WTC11 (cell line): ENCODE data around the gene GRK2. TPM values are rescaled to one million over a fixed set of nuclear protein-coding genes. Genes with fewer than 3 reads are reported as not detected.

Experiments used
- ATAC-seq: fragments of 200-7000 bp; cut with Tn5 transposase; 2 replicates; pipeline ENCODE4 v1.10.0; 2021; ENCODE audit warnings: mild to moderate bottlenecking, moderate library complexity
- CTCF ChIA-PET: fragments of 300-600 bp; sonication (Branson Sonifier 250); formaldehyde crosslinking; loops from one replicate; lab custom pipeline; 2021; ENCODE audit warnings: antibody characterized with exemption; lab: Charles Lee
- POLR2A ChIA-PET: fragments of 350-600 bp; sonication (Branson Sonifier 250); formaldehyde crosslinking; loops from one replicate; lab custom pipeline; 2021; ENCODE audit warnings: antibody characterized with exemption; lab: Charles Lee
- DNase-seq: peaks from one replicate; pipeline ENCODE4 v3.0.0; 2021; ENCODE audit warnings: low spot score
- H3K27ac Mint-ChIP-seq: 2 replicates; pipeline ENCODE4 v1.8.0; 2021; ENCODE audit warnings: mixed read lengths
- H3K27me3 Mint-ChIP-seq: 2 replicates; pipeline ENCODE4 v1.8.0; 2021; ENCODE audit warnings: low read depth, mild to moderate bottlenecking, moderate library complexity, mixed read lengths
- H3K36me3 Mint-ChIP-seq: 2 replicates; pipeline ENCODE4 v1.8.0; 2021; ENCODE audit warnings: mixed read lengths
- H3K4me1 Mint-ChIP-seq: 2 replicates; pipeline ENCODE4 v1.8.0; 2022; ENCODE audit warnings: mixed read lengths
- H3K4me3 Mint-ChIP-seq: 2 replicates; pipeline ENCODE4 v1.8.0; 2021; ENCODE audit warnings: mild to moderate bottlenecking, moderate library complexity, mixed read lengths
- H3K9me3 Mint-ChIP-seq: 2 replicates; pipeline ENCODE4 v1.8.0; 2021; ENCODE audit warnings: mixed read lengths
- EMX1 ChIP-seq: fragments of 250-450 bp; sonication (Bioruptor Pico); IDR thresholded peaks from 2 replicates; pipeline ENCODE4 v1.8.0; 2021; ENCODE audit warnings: mild to moderate bottlenecking
- ETV6 ChIP-seq: sonication (generic); formaldehyde crosslinking; IDR thresholded peaks from 2 replicates; pipeline ENCODE4 v1.8.1; 2022; ENCODE audit warnings: mild to moderate bottlenecking, missing genetic modification reagents
- FOXP1 ChIP-seq: sonication (generic); formaldehyde crosslinking; IDR thresholded peaks from 2 replicates; pipeline ENCODE4 v1.8.0; 2022; ENCODE audit warnings: missing genetic modification reagents, mild to moderate bottlenecking, moderate library complexity, borderline replicate concordance
- IRF1 ChIP-seq: sonication (generic); formaldehyde crosslinking; IDR thresholded peaks from 2 replicates; pipeline ENCODE4 v1.8.0; 2023; ENCODE audit warnings: missing genetic modification reagents
- JAZF1 ChIP-seq: fragments of 250-450 bp; sonication (Bioruptor Pico); IDR thresholded peaks from 2 replicates; pipeline ENCODE4 v1.9.0; 2021; ENCODE audit warnings: moderate library complexity, mild to moderate bottlenecking, inconsistent platforms
- PRDM15 ChIP-seq: sonication (generic); formaldehyde crosslinking; IDR thresholded peaks from 2 replicates; pipeline ENCODE4 v1.8.0; 2022; ENCODE audit warnings: missing genetic modification reagents
- PREB ChIP-seq: sonication (generic); formaldehyde crosslinking; IDR thresholded peaks from 2 replicates; pipeline ENCODE4 v1.8.1; 2022; ENCODE audit warnings: mild to moderate bottlenecking, missing genetic modification reagents, moderate library complexity, borderline replicate concordance
- PRRX2 ChIP-seq: fragments of 250-450 bp; sonication (Bioruptor Pico); IDR thresholded peaks from 2 replicates; pipeline ENCODE4 v1.8.0; 2021; ENCODE audit warnings: mild to moderate bottlenecking
- SP1 ChIP-seq: sonication (generic); formaldehyde crosslinking; conservative IDR thresholded peaks from 2 replicates; pipeline ENCODE4 v1.8.1; 2022; ENCODE audit warnings: missing genetic modification reagents
- TCF7 ChIP-seq: sonication (generic); formaldehyde crosslinking; IDR thresholded peaks from 2 replicates; pipeline ENCODE4 v1.8.0; 2022; ENCODE audit warnings: mild to moderate bottlenecking, low read depth, missing genetic modification reagents, moderate library complexity
- USF1 ChIP-seq: sonication (generic); formaldehyde crosslinking; IDR thresholded peaks from 2 replicates; pipeline ENCODE4 v1.8.0; 2022; ENCODE audit warnings: mild to moderate bottlenecking, missing genetic modification reagents
- ZBTB43 ChIP-seq: sonication (generic); formaldehyde crosslinking; IDR thresholded peaks from 2 replicates; pipeline ENCODE4 v1.8.1; 2023; ENCODE audit warnings: mild to moderate bottlenecking, missing genetic modification reagents
- ZNF396 ChIP-seq: fragments of 250-450 bp; sonication (Bioruptor Pico); IDR thresholded peaks from 2 replicates; pipeline ENCODE4 v1.8.0; 2021; ENCODE audit warnings: mild to moderate bottlenecking, moderate library complexity, borderline replicate concordance
- total RNA-seq: library from RNA; stranded (reverse); gene quantifications from 3 replicates; pipeline ENCODE4 v1.2.3, GENCODE V29; 2021
- TF ChIP-seq, protein P1 (sequence below): fragments of 200-600 bp; IDR thresholded peaks from 2 replicates; pipeline ENCODE4 v1.8.0; 2022; ENCODE audit warnings: antibody characterized with exemption
- TF ChIP-seq, protein P2 (sequence below): sonication (generic); formaldehyde crosslinking; IDR thresholded peaks from 2 replicates; pipeline ENCODE4 v1.8.0; 2023; ENCODE audit warnings: mild to moderate bottlenecking, missing genetic modification reagents
- TF ChIP-seq, protein P3 (sequence below): fragments of 250-450 bp; sonication (Bioruptor Pico); conservative IDR thresholded peaks from 2 replicates; pipeline ENCODE4 v1.9.0; 2021; ENCODE audit warnings: mild to moderate bottlenecking
- TF ChIP-seq, protein P4 (sequence below): sonication (generic); formaldehyde crosslinking; IDR thresholded peaks from 2 replicates; pipeline ENCODE4 v1.8.1; 2022; ENCODE audit warnings: mild to moderate bottlenecking, moderate library complexity, missing genetic modification reagents

Gene GRK2
- total RNA-seq, 1 experiment from 2014 or later: 68.1 TPM

GRCh38 chr11:67265633-67266448 is 432 bp upstream of the GRK2 start:
- Mint-ChIP-seq H3K27me3 (peaks cover 25% of the 10 kb centered on the region), H3K9me3 (no peaks in the 10 kb centered on the region), H3K4me1 (peaks cover 48% of the 10 kb centered on the region), H3K4me3 (peak overlapping the region; percentile 70), H3K36me3 (no peaks in the 10 kb centered on the region), H3K27ac (peak overlapping the region; percentile 63)
- CTCF ChIA-PET: interaction anchor here (0.9 to 4.6 kb wide), 7 partner anchors 9 to 87 kb away, joined by 3 to 122 read pairs (median 7); partner anchors contain the start of genes POLD4 and SSH3
- DNase-seq (peak; percentile 86), ATAC-seq (peak; percentile 45)
- POLR2A ChIA-PET: interaction anchor here (1.0 to 1.3 kb wide), 2 partner anchors 12 to 52 kb away, joined by 4 read pairs; no protein-coding TSS in a partner anchor
- TF ChIP-seq FOXP1 (CRISPR knock-in tag) (no peak), ETV6 (CRISPR knock-in tag) (peak; percentile 31; the same call in 1 of the 2 replicates), SP1 (CRISPR knock-in tag) (no peak), USF1 (CRISPR knock-in tag) (no peak), ZNF396 (no peak), JAZF1 (CRISPR knock-in tag) (no peak), TCF7 (CRISPR knock-in tag) (no peak), PREB (CRISPR knock-in tag) (no peak), ZBTB43 (CRISPR knock-in tag) (no peak), EMX1 (CRISPR knock-in tag) (no peak), IRF1 (CRISPR knock-in tag) (no peak), PRDM15 (no peak), PRRX2 (CRISPR knock-in tag) (no peak)
- TF ChIP-seq, protein P1, sequence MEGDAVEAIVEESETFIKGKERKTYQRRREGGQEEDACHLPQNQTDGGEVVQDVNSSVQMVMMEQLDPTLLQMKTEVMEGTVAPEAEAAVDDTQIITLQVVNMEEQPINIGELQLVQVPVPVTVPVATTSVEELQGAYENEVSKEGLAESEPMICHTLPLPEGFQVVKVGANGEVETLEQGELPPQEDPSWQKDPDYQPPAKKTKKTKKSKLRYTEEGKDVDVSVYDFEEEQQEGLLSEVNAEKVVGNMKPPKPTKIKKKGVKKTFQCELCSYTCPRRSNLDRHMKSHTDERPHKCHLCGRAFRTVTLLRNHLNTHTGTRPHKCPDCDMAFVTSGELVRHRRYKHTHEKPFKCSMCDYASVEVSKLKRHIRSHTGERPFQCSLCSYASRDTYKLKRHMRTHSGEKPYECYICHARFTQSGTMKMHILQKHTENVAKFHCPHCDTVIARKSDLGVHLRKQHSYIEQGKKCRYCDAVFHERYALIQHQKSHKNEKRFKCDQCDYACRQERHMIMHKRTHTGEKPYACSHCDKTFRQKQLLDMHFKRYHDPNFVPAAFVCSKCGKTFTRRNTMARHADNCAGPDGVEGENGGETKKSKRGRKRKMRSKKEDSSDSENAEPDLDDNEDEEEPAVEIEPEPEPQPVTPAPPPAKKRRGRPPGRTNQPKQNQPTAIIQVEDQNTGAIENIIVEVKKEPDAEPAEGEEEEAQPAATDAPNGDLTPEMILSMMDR: peak; percentile 69; the same call in 1 of the 2 replicates
- TF ChIP-seq, protein P2, sequence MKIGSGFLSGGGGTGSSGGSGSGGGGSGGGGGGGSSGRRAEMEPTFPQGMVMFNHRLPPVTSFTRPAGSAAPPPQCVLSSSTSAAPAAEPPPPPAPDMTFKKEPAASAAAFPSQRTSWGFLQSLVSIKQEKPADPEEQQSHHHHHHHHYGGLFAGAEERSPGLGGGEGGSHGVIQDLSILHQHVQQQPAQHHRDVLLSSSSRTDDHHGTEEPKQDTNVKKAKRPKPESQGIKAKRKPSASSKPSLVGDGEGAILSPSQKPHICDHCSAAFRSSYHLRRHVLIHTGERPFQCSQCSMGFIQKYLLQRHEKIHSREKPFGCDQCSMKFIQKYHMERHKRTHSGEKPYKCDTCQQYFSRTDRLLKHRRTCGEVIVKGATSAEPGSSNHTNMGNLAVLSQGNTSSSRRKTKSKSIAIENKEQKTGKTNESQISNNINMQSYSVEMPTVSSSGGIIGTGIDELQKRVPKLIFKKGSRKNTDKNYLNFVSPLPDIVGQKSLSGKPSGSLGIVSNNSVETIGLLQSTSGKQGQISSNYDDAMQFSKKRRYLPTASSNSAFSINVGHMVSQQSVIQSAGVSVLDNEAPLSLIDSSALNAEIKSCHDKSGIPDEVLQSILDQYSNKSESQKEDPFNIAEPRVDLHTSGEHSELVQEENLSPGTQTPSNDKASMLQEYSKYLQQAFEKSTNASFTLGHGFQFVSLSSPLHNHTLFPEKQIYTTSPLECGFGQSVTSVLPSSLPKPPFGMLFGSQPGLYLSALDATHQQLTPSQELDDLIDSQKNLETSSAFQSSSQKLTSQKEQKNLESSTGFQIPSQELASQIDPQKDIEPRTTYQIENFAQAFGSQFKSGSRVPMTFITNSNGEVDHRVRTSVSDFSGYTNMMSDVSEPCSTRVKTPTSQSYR (CRISPR knock-in tag): no peak
- TF ChIP-seq, protein P3, sequence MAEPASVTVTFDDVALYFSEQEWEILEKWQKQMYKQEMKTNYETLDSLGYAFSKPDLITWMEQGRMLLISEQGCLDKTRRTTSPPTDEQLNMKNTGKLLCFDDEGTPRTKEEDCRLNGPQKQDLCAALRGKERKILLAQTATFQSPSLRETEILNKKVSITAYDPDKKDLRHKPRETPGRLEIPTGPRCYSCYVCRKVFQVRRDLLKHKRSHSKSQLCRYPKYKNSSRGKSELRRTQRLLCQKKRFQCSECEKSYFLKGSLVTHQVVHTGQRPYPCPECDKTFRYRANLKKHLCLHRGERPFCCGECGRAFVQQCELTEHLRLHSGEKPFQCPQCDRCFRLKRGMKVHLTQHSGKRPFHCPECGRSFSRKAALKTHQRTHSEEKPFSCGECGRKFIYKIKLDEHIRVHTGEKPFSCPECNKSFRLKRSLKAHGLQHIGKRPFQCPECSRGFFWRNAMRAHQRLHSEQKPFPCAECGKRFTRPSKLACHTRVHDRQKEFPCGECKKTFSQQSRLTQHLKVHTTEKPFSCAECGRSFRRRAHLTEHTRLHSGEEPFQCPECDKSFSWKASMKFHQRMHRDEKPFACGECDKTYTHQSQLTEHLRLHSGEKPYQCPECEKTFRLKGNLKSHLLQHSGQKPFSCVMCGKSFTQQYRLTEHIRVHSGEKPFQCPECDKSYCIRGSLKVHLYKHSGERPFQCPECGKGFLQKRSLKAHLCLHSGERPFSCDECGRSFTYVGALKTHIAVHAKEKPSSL (CRISPR knock-in tag): no peak
- TF ChIP-seq, protein P4, sequence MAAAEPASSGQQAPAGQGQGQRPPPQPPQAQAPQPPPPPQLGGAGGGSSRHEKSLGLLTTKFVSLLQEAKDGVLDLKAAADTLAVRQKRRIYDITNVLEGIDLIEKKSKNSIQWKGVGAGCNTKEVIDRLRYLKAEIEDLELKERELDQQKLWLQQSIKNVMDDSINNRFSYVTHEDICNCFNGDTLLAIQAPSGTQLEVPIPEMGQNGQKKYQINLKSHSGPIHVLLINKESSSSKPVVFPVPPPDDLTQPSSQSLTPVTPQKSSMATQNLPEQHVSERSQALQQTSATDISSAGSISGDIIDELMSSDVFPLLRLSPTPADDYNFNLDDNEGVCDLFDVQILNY: no peak; the same call in 1 of the 2 replicates
